ENCODE results near the gene EPO.

GRCh38 chr7:100674411-100675104, 45.7 kb upstream of the EPO start:
- TF ChIP-seq, protein P1, sequence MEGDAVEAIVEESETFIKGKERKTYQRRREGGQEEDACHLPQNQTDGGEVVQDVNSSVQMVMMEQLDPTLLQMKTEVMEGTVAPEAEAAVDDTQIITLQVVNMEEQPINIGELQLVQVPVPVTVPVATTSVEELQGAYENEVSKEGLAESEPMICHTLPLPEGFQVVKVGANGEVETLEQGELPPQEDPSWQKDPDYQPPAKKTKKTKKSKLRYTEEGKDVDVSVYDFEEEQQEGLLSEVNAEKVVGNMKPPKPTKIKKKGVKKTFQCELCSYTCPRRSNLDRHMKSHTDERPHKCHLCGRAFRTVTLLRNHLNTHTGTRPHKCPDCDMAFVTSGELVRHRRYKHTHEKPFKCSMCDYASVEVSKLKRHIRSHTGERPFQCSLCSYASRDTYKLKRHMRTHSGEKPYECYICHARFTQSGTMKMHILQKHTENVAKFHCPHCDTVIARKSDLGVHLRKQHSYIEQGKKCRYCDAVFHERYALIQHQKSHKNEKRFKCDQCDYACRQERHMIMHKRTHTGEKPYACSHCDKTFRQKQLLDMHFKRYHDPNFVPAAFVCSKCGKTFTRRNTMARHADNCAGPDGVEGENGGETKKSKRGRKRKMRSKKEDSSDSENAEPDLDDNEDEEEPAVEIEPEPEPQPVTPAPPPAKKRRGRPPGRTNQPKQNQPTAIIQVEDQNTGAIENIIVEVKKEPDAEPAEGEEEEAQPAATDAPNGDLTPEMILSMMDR (IDR thresholded peaks at IDR 0.05): no peak
- TF ChIP-seq POLR2AphosphoS5 (IDR thresholded peaks at IDR 0.05) (no peak), EP300 (IDR thresholded peaks at IDR 0.05) (no peak)

All from suprapubic skin (tissue), 4 donors.